ENCODE measurements around the gene ACRBP. TPM values are rescaled to one million over a fixed set of nuclear protein-coding genes. Genes with fewer than 3 reads are reported as not detected.
A peak's percentile ranks its signal among the peaks of the same experiment; 100 is the strongest.

Gene ACRBP
- 1.3 and 1.9 TPM in 2 replicates for total RNA-seq (2021)
- long read RNA-seq, partial matches to known transcripts = 0 of 6 reads
- long read RNA-seq, other reads (novel, unspliced or antisense) = 1 of 6 reads

DNA sequence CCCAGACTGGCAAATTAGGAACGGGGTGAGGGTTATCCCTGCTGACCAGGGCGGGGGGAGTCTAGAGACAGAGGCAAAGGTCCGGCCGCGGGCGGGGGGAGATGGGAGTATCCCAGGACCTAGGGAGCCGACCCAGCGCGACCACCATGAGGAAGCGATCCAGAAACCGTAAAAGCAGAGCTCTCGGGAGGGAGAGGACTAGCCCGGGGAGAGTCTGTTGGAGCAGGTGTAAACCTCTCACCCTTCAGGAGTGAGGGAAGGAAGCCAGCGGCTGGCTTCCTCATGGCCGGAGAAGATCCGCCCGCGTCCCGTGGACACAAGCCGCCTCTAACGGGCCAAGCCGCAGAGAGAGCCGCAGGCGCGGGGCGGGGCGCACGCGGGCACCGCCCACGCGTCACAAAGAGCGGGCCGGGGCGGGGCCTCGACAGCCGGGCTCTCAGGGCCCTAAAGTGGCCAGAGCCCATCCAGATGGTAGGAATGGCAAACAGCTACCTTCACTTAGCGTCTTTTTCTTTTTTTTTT lies at the start of gene ACRBP:
TSS of gene ACRBP (minus strand) at position 350 of the 522 bp plus-strand sequence. CDS start at position 284, 66 bp downstream.
- Histone ChIP-seq H4K20me1 (ENCODE audit: control insufficient read depth, insufficient read depth, insufficient read length) (no peaks in the 10 kb centered on the region), H3K9me3 (ENCODE audit: control insufficient read depth, low read depth, low read length) (no peaks in the 10 kb centered on the region), H3K27ac (ENCODE audit: insufficient read length, low read depth, low read length) (no peak within 1 kb of the TSS), H4K5ac (ENCODE audit: insufficient read length, low read depth, low read length) (no peak within 1 kb of the TSS), H2AFZ (ENCODE audit: low read length) (no peak within 1 kb of the TSS), H3K79me1 (ENCODE audit: insufficient read depth, low read depth, low read length, poor library complexity, severe bottlenecking) (no peaks in the 10 kb centered on the region), H3K23me2 (ENCODE audit: insufficient read length, low read depth, low read length, poor library complexity, severe bottlenecking) (peaks cover 4% of the 10 kb centered on the region), H3K18ac (ENCODE audit: insufficient read length, low read depth, low read length) (no peak within 1 kb of the TSS), H3K14ac (ENCODE audit: insufficient read depth, low read length) (0 out of 2 replicates have a peak within 1 kb of the TSS, but pooled peaks have one; percentile 76), H4K91ac (ENCODE audit: insufficient read length, low read depth, low read length) (no peak within 1 kb of the TSS), H3K27me3 (ENCODE audit: insufficient read depth, low read length) (no peaks in the 10 kb centered on the region; the same call in 1 of the 2 replicates), H2BK15ac (ENCODE audit: low read depth, low read length) (no peak within 1 kb of the TSS), H3K79me2 (ENCODE audit: insufficient read depth, low read length) (no peaks in the 10 kb centered on the region), H3T11ph (ENCODE audit: low read length) (no peak within 1 kb of the TSS), H3K4me1 (ENCODE audit: insufficient read depth, low read length) (no peaks in the 10 kb centered on the region; the same call in 1 of the 2 replicates), H3K23ac (ENCODE audit: insufficient read length, low read depth, low read length) (no peak within 1 kb of the TSS), H3K56ac (ENCODE audit: insufficient read length, low read depth, low read length) (no peak within 1 kb of the TSS), H3K9ac (ENCODE audit: extremely low read depth, insufficient read length, low read length) (no peak within 1 kb of the TSS), H3K4ac (ENCODE audit: low read depth, low read length) (no peak within 1 kb of the TSS), H3K4me2 (ENCODE audit: insufficient read depth, insufficient read length, low read length) (peak within 1 kb of the TSS; percentile 62), H2BK20ac (ENCODE audit: low read depth, low read length, poor library complexity, severe bottlenecking) (no peak within 1 kb of the TSS), H4K8ac (replicated peaks; ENCODE audit: insufficient read length, low read depth, low read length) (no peak within 1 kb of the TSS), H2BK12ac (ENCODE audit: insufficient read length, low read depth, low read length) (no peak within 1 kb of the TSS), H2BK120ac (ENCODE audit: low read depth, low read length, poor library complexity, severe bottlenecking) (no peak within 1 kb of the TSS), H2AK5ac (ENCODE audit: insufficient read length, low read length) (no peak within 1 kb of the TSS), H2BK5ac (ENCODE audit: insufficient read length, low read length) (no peak within 1 kb of the TSS)
- Mint-ChIP-seq H3K27ac (peak within 1 kb of the TSS in 2 of 3 experiments; percentile 66 to 80; a peak in 4 of 7 replicates), H3K36me3 (ENCODE audit: insufficient read depth in 1 of 3, low read depth in 3 of 3) (peaks cover 9 to 25% (median 20%) of the 10 kb centered on the region in 3 experiments), H3K4me1 (peaks cover 14 to 21% of the 10 kb centered on the region in 2 experiments), H3K4me3 (peak within 1 kb of the TSS; percentile 78 to 89), H3K27me3 (ENCODE audit: low read depth) (peaks cover 31% of the 10 kb centered on the region), H3K9me3 (no peaks in the 10 kb centered on the region)
- TF ChIP-seq, protein P1, sequence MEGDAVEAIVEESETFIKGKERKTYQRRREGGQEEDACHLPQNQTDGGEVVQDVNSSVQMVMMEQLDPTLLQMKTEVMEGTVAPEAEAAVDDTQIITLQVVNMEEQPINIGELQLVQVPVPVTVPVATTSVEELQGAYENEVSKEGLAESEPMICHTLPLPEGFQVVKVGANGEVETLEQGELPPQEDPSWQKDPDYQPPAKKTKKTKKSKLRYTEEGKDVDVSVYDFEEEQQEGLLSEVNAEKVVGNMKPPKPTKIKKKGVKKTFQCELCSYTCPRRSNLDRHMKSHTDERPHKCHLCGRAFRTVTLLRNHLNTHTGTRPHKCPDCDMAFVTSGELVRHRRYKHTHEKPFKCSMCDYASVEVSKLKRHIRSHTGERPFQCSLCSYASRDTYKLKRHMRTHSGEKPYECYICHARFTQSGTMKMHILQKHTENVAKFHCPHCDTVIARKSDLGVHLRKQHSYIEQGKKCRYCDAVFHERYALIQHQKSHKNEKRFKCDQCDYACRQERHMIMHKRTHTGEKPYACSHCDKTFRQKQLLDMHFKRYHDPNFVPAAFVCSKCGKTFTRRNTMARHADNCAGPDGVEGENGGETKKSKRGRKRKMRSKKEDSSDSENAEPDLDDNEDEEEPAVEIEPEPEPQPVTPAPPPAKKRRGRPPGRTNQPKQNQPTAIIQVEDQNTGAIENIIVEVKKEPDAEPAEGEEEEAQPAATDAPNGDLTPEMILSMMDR (conservative IDR thresholded peaks at IDR 0.05) = no peak
- no CpG with 5 or more reads among the region's 38 CpGs for WGBS (ENCODE audit: extremely low coverage, insufficient read length, low lambda C conversion rate)
- DNase-seq = peak; percentile 86
